DOHH2 (cell line): ENCODE measurements around the gene PRRT2.

ENCODE experiments used
- EZH2phosphoT487 ChIP-seq: fragments of 200-600 bp; sonication (generic); IDR thresholded peaks from 2 replicates; pipeline ENCODE4 v1.6.1; 2017; ENCODE audit warnings: borderline replicate concordance, mild to moderate bottlenecking, antibody characterized with exemption, low read length, moderate library complexity, mixed read lengths
- TF ChIP-seq, protein P1 (sequence below): fragments of 200-600 bp; sonication (generic); IDR thresholded peaks from one replicate; pipeline ENCODE4 v1.5.1; 2014; ENCODE audit warnings: antibody characterized with exemption, mild to moderate bottlenecking, low read depth, low read length; ENCODE audit not compliant: poor library complexity, severe bottlenecking

GRCh38 chr16:29826342-29826695 lies 14.3 kb downstream of the PRRT2 start:
- TF ChIP-seq, protein P1, sequence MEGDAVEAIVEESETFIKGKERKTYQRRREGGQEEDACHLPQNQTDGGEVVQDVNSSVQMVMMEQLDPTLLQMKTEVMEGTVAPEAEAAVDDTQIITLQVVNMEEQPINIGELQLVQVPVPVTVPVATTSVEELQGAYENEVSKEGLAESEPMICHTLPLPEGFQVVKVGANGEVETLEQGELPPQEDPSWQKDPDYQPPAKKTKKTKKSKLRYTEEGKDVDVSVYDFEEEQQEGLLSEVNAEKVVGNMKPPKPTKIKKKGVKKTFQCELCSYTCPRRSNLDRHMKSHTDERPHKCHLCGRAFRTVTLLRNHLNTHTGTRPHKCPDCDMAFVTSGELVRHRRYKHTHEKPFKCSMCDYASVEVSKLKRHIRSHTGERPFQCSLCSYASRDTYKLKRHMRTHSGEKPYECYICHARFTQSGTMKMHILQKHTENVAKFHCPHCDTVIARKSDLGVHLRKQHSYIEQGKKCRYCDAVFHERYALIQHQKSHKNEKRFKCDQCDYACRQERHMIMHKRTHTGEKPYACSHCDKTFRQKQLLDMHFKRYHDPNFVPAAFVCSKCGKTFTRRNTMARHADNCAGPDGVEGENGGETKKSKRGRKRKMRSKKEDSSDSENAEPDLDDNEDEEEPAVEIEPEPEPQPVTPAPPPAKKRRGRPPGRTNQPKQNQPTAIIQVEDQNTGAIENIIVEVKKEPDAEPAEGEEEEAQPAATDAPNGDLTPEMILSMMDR, result no peak
- no peak for TF ChIP-seq EZH2phosphoT487
